Loucy (cell line): ENCODE data around the gene LCN15.

Experiments used
- H2AFZ ChIP-seq: fragments of 200-600 bp; sonication (generic); 2 replicates; pipeline ENCODE4 v1.6.0; 2016; ENCODE audit warnings: antibody characterized with exemption, mild to moderate bottlenecking, low read length, moderate library complexity
- H3F3A ChIP-seq: fragments of 200-600 bp; 2 replicates; pipeline ENCODE4 v1.6.0; 2016; ENCODE audit warnings: antibody characterized with exemption, low read depth, mild to moderate bottlenecking
- H3K27me3 ChIP-seq: fragments of 200-600 bp; sonication (generic); 2 replicates; pipeline ENCODE4 v1.6.1; 2014; ENCODE audit warnings: low read length, mild to moderate bottlenecking; ENCODE audit not compliant: insufficient read depth, poor library complexity, severe bottlenecking
- H3K36me3 ChIP-seq: fragments of 200-600 bp; sonication (generic); 2 replicates; pipeline ENCODE4 v1.6.1; 2016; ENCODE audit warnings: low read length; ENCODE audit not compliant: insufficient read depth
- H3K4me1 ChIP-seq: fragments of 200-600 bp; sonication (generic); 2 replicates; pipeline ENCODE4 v1.5.1; 2014; ENCODE audit warnings: low read length, mild to moderate bottlenecking; ENCODE audit not compliant: insufficient read depth, poor library complexity, severe bottlenecking
- H3K4me2 ChIP-seq: fragments of 200-600 bp; sonication (generic); 2 replicates; pipeline ENCODE4 v1.6.0; 2014; ENCODE audit warnings: antibody characterized with exemption, low read length, low read depth, mild to moderate bottlenecking; ENCODE audit not compliant: poor library complexity, severe bottlenecking
- H3K4me3 ChIP-seq: fragments of 200-600 bp; sonication (generic); 2 replicates; pipeline ENCODE4 v1.5.1; 2014; ENCODE audit warnings: low read length, mild to moderate bottlenecking, mixed read lengths; ENCODE audit not compliant: poor library complexity, severe bottlenecking
- H3K79me2 ChIP-seq: fragments of 200-600 bp; sonication (generic); 2 replicates; pipeline ENCODE4 v1.6.1; 2014; ENCODE audit warnings: low read length; ENCODE audit not compliant: insufficient read depth
- H3K9ac ChIP-seq: fragments of 200-600 bp; sonication (generic); 2 replicates; pipeline ENCODE4 v1.6.0; 2014; ENCODE audit warnings: mild to moderate bottlenecking, low read depth, low read length, moderate library complexity; ENCODE audit not compliant: poor library complexity, severe bottlenecking
- H3K9me2 ChIP-seq: fragments of 200-600 bp; sonication (generic); replicated peaks from 2 replicates; pipeline ENCODE4 v1.6.1; 2016; ENCODE audit warnings: low read depth, low read length, mixed read lengths
- H3K9me3 ChIP-seq: fragments of 200-600 bp; sonication (generic); 2 replicates; pipeline ENCODE4 v1.6.1; 2014; ENCODE audit warnings: mild to moderate bottlenecking, antibody characterized with exemption, low read length, low read depth; ENCODE audit not compliant: insufficient read depth
- H4K20me1 ChIP-seq: fragments of 200-600 bp; sonication (generic); 2 replicates; pipeline ENCODE4 v1.6.0; 2014; ENCODE audit warnings: antibody characterized with exemption, low read length, mild to moderate bottlenecking; ENCODE audit not compliant: insufficient read depth, poor library complexity, severe bottlenecking
- CTCF ChIP-seq: fragments of 200-600 bp; sonication (generic); conservative IDR thresholded peaks from 2 replicates; pipeline ENCODE4 v1.5.1; 2014; ENCODE audit warnings: mild to moderate bottlenecking, antibody characterized with exemption, low read length
- EZH2phosphoT487 ChIP-seq: fragments of 200-600 bp; IDR thresholded peaks from 2 replicates; pipeline ENCODE4 v1.6.1; 2018; ENCODE audit warnings: antibody characterized with exemption, mild to moderate bottlenecking, moderate library complexity, borderline replicate concordance

LCN15 gene

DNA sequence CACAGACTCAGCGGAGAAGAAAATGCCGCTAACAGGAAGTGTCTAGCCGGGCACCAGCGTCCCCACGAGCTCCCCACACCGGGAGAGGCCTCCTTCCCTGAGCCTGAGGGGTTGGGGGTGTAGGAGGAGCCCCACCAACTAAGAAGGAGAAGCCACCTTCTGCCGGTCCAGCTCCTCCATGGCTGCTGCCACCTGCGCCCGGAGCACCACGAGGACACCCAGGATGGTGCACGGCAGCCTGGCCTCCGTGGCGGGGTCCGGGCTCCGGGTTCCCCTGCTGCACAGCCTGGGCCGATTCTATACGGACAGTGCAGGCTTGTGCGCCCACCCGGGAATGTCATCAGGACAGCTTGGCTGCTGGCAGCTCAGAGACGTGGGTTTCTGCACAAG lies 6.6 kb downstream of the LCN15 start:
- no peak overlapping the region for H2AFZ ChIP-seq
- no peaks in the 10 kb centered on the region for H3K9me3 ChIP-seq
- H3K36me3 ChIP-seq: no peaks in the 10 kb centered on the region
- H3K4me1 ChIP-seq: no peaks in the 10 kb centered on the region
- TF ChIP-seq CTCF (no peak), EZH2phosphoT487 (no peak)
- H3K9me2 ChIP-seq: no peaks in the 10 kb centered on the region
- no peak overlapping the region for H3K4me2 ChIP-seq
- H3F3A ChIP-seq: no peaks in the 10 kb centered on the region
- H4K20me1 ChIP-seq: no peaks in the 10 kb centered on the region
- no peaks in the 10 kb centered on the region for H3K27me3 ChIP-seq
- H3K79me2 ChIP-seq: no peaks in the 10 kb centered on the region
- no peak overlapping the region for H3K9ac ChIP-seq
- H3K4me3 ChIP-seq: no peak overlapping the region

GRCh38 chr9:136757328-136757727 lies 7.0 kb downstream of the LCN15 start:
- Histone ChIP-seq H3K36me3 (no peaks in the 10 kb centered on the region), H3F3A (no peaks in the 10 kb centered on the region), H3K4me1 (no peaks in the 10 kb centered on the region), H3K4me3 (no peak overlapping the region), H3K9ac (no peak overlapping the region), H2AFZ (no peak overlapping the region), H3K27me3 (no peaks in the 10 kb centered on the region), H3K9me3 (no peaks in the 10 kb centered on the region), H3K4me2 (no peak overlapping the region), H3K9me2 (no peaks in the 10 kb centered on the region), H3K79me2 (no peaks in the 10 kb centered on the region), H4K20me1 (no peaks in the 10 kb centered on the region)
- TF ChIP-seq CTCF (no peak), EZH2phosphoT487 (no peak)

DNA sequence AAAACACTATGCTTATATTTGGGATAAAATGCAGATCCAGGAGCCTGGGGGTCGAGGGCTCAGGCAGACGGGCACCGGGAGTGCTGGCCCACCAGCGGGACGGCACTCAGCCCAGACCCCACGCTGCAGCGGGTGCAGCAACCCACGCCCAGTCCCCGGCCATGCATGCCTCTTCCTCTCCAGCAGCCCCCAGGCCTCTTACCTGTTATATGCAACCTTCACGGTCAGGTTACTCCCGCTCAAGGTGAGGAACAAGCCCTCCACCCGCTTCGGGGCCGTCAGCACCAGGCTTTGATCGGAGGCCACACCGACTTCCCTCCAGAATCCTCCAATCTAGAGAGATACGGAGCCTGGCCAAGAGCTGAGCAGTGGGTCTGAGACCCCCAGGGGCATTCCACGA lies 7.5 kb downstream of the LCN15 start:
- no peaks in the 10 kb centered on the region for H3F3A ChIP-seq
- H2AFZ ChIP-seq: no peak overlapping the region
- no peak overlapping the region for H3K9ac ChIP-seq
- no peaks in the 10 kb centered on the region for H3K9me2 ChIP-seq
- no peak overlapping the region for H3K4me2 ChIP-seq
- no peak overlapping the region for H3K4me3 ChIP-seq
- H3K27me3 ChIP-seq: no peaks in the 10 kb centered on the region
- H3K79me2 ChIP-seq: no peaks in the 10 kb centered on the region
- TF ChIP-seq EZH2phosphoT487 (no peak), CTCF (no peak)
- no peaks in the 10 kb centered on the region for H3K36me3 ChIP-seq
- H4K20me1 ChIP-seq: no peaks in the 10 kb centered on the region
- no peaks in the 10 kb centered on the region for H3K4me1 ChIP-seq
- H3K9me3 ChIP-seq: 0 out of 2 replicates have a peak, but pooled peaks cover 2% of the 10 kb centered on the region
